MM.1S (cell line): ENCODE results near the gene RARB.

Source experiments
- DNase-seq: peaks from one replicate; pipeline ENCODE4 v3.0.0-alpha.2; 2015
- H2AFZ ChIP-seq: fragments of 300-600 bp; sonication (generic); 2 replicates; pipeline ENCODE4 v1.6.0; 2016; ENCODE audit warnings: antibody characterized with exemption, low read length
- H3F3A ChIP-seq: fragments of 300-600 bp; sonication (generic); 2 replicates; pipeline ENCODE4 v1.6.1; 2016; ENCODE audit warnings: mild to moderate bottlenecking, antibody characterized with exemption, low read length, moderate library complexity, mixed read lengths; ENCODE audit not compliant: insufficient read depth
- H3K27ac ChIP-seq: fragments of 300-600 bp; sonication (generic); 2 replicates; pipeline ENCODE4 v1.5.1; 2016; ENCODE audit warnings: mild to moderate bottlenecking, low read length
- H3K27me3 ChIP-seq: fragments of 300-600 bp; sonication (generic); replicated peaks from 2 replicates; pipeline ENCODE4 v1.6.0; 2016; ENCODE audit warnings: low read length; ENCODE audit not compliant: insufficient read depth
- H3K36me3 ChIP-seq: fragments of 300-600 bp; sonication (generic); replicated peaks from 2 replicates; pipeline ENCODE4 v1.6.1; 2016; ENCODE audit warnings: mild to moderate bottlenecking, low read length, mixed read lengths; ENCODE audit not compliant: insufficient read depth
- H3K4me1 ChIP-seq: fragments of 300-600 bp; sonication (generic); 2 replicates; pipeline ENCODE4 v1.6.1; 2016; ENCODE audit warnings: low read length, mixed read lengths
- H3K4me2 ChIP-seq: fragments of 300-600 bp; sonication (generic); 2 replicates; pipeline ENCODE4 v1.6.0; 2016; ENCODE audit warnings: low read depth, low read length
- H3K4me3 ChIP-seq: fragments of 300-600 bp; sonication (generic); 2 replicates; pipeline ENCODE4 v1.5.1; 2016; ENCODE audit warnings: low read length, mixed read lengths
- H3K79me2 ChIP-seq: fragments of 300-600 bp; sonication (generic); 2 replicates; pipeline ENCODE4 v1.6.1; 2016; ENCODE audit warnings: mixed run types, low read length, mixed read lengths
- H3K9ac ChIP-seq: fragments of 300-600 bp; sonication (generic); 2 replicates; pipeline ENCODE4 v1.6.1; 2016; ENCODE audit warnings: low read length, mixed read lengths
- H3K9me2 ChIP-seq: fragments of 300-600 bp; sonication (generic); replicated peaks from 2 replicates; pipeline ENCODE4 v1.6.1; 2016; ENCODE audit warnings: mild to moderate bottlenecking, low read length, mixed read lengths; ENCODE audit not compliant: insufficient read depth
- H3K9me3 ChIP-seq: fragments of 300-600 bp; sonication (generic); replicated peaks from 2 replicates; pipeline ENCODE4 v1.6.1; 2016; ENCODE audit warnings: mild to moderate bottlenecking, low read length, mixed read lengths; ENCODE audit not compliant: insufficient read depth
- H4K20me1 ChIP-seq: fragments of 300-600 bp; sonication (generic); 2 replicates; pipeline ENCODE4 v1.6.1; 2016; ENCODE audit warnings: mild to moderate bottlenecking, low read length, moderate library complexity, mixed read lengths; ENCODE audit not compliant: insufficient read depth
- CTCF ChIP-seq: fragments of 300-600 bp; sonication (generic); IDR thresholded peaks from 2 replicates; pipeline ENCODE4 v1.5.1; 2016; ENCODE audit warnings: antibody characterized with exemption, low read length, mixed read lengths
- EZH2 ChIP-seq: fragments of 300-600 bp; sonication (generic); optimal IDR thresholded peaks from 2 replicates; pipeline ENCODE3; 2017; ENCODE audit warnings: low read depth, mild to moderate bottlenecking, antibody characterized with exemption, low read length, mixed read lengths
- EZH2phosphoT487 ChIP-seq: fragments of 300-600 bp; sonication (generic); IDR thresholded peaks from 2 replicates; pipeline ENCODE4 v1.6.1; 2018; ENCODE audit warnings: antibody characterized with exemption, low read length

Gene RARB

GRCh38 chr3:25424614-25425013 is 3.4 kb upstream of the RARB start:
- no peak for TF ChIP-seq CTCF
- TF ChIP-seq EZH2phosphoT487: no peak
- TF ChIP-seq EZH2: no peak
- Histone ChIP-seq H3K4me2 (no peak overlapping the region), H4K20me1 (no peaks in the 10 kb centered on the region), H3K36me3 (no peaks in the 10 kb centered on the region), H3K4me1 (no peaks in the 10 kb centered on the region), H3K9me2 (no peaks in the 10 kb centered on the region), H3K27ac (no peak overlapping the region), H3K79me2 (no peaks in the 10 kb centered on the region), H3K27me3 (no peaks in the 10 kb centered on the region), H3K9me3 (no peaks in the 10 kb centered on the region), H3F3A (no peaks in the 10 kb centered on the region), H3K9ac (no peak overlapping the region), H2AFZ (no peak overlapping the region), H3K4me3 (no peak overlapping the region)
- no peak for DNase-seq

DNA sequence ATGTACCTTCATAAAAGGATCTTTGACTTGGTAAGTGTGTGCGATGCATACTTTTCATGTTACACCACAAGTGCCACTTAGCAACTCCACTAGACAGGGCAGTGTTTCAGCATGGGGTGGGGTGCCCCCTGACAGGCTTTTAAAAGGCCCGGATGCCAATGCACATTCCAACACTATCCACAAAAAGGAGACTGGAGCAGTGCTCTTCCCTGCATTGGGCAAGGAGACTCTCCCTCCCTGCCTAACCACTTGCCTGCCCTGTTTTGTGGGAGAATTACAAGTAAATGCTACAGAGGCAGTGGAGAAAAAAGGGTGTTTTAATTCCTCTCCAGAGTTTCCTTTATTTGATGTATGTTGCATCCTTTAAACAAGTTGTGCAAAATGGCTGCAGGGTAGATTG is 1.7 kb upstream of the RARB start:
- TF ChIP-seq EZH2phosphoT487 (no peak), CTCF (no peak), EZH2 (no peak)
- Histone ChIP-seq H2AFZ (no peak overlapping the region), H3F3A (no peaks in the 10 kb centered on the region), H3K4me2 (no peak overlapping the region), H3K27ac (no peak overlapping the region), H3K27me3 (no peaks in the 10 kb centered on the region), H4K20me1 (no peaks in the 10 kb centered on the region), H3K9me3 (no peaks in the 10 kb centered on the region), H3K4me3 (no peak overlapping the region), H3K36me3 (no peaks in the 10 kb centered on the region), H3K4me1 (no peaks in the 10 kb centered on the region), H3K9ac (no peak overlapping the region), H3K9me2 (no peaks in the 10 kb centered on the region), H3K79me2 (no peaks in the 10 kb centered on the region)
- DNase-seq: no peak

DNA sequence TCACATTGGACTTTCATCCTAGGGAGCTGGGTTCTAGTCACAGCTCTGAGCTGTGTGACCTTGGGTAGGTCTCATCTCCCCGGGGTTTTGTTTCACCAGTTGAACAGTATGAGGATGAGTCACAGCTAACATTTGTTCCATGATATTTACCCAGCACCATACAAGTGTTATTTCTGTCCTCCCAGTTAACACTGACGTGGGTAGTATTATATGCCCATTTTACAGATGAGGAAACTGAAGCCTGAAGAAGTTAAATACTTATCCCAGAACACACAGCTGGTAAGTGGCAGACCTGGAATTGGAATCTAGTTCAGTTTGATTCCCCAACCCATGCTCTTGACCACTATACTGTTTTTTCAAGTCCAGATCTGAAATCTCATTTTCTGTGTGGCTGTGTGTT is 908 bp upstream of the RARB start:
- Histone ChIP-seq H3K9me3 (no peaks in the 10 kb centered on the region), H3K9me2 (no peaks in the 10 kb centered on the region), H3F3A (no peaks in the 10 kb centered on the region), H3K4me2 (no peak overlapping the region), H3K79me2 (no peaks in the 10 kb centered on the region), H3K27ac (no peak overlapping the region), H2AFZ (no peak overlapping the region), H3K4me3 (no peak overlapping the region), H4K20me1 (no peaks in the 10 kb centered on the region), H3K4me1 (no peaks in the 10 kb centered on the region), H3K27me3 (no peaks in the 10 kb centered on the region), H3K36me3 (no peaks in the 10 kb centered on the region), H3K9ac (no peak overlapping the region)
- TF ChIP-seq EZH2phosphoT487: no peak
- TF ChIP-seq CTCF: no peak
- no peak for TF ChIP-seq EZH2
- DNase-seq: no peak
